Adrenal gland (tissue), 5 donors: ENCODE measurements around the gene TOM1L1.

Experiments
- POLR2A ChIP-seq, 2 donors: fragments of 450-650 bp; IDR thresholded peaks; one replicate each; pipeline ENCODE4 v1.6.1; 2017; ENCODE audit warnings: antibody characterized with exemption in 2 of 2, mild to moderate bottlenecking in 2 of 2, moderate library complexity in 1 of 2
- TF ChIP-seq, protein P1 (sequence below), 6 experiments: fragments of 450-650 bp in 4 of 6; fragments of 200-600 bp in 2 of 6; sonication (generic) in 1 of 6; IDR thresholded peaks; 1 replicate in 5 of 6; 2 replicates in 1 of 6; pipeline versions ENCODE4 v1.5.1 to v1.8.0; 2016 to 2021; ENCODE audit warnings: antibody characterized with exemption in 6 of 6, mild to moderate bottlenecking in 2 of 6, moderate library complexity in 1 of 6
- donor health status: DM: no; HTN: no; CAD: no.

DNA sequence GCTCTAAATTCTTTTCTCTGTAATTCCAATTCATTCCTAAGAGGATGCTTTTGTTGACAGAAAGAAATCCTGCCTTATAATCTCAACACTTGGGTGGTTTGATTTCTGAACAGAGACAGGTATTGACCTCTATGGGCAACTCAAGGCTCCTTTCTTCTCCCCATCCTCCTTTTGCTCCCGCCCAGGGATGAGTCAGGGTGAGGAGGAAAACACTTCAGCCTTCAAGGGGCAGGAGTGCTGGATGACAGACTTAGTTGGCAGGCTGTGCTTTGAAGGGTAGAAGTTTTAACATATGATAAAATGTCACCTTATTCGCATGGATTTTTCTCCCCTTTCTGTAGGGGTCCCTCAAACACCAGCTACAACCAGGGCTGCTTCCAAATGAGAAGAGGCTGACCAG is 16.7 kb upstream of the TOM1L1 start:
- TF ChIP-seq, protein P1, sequence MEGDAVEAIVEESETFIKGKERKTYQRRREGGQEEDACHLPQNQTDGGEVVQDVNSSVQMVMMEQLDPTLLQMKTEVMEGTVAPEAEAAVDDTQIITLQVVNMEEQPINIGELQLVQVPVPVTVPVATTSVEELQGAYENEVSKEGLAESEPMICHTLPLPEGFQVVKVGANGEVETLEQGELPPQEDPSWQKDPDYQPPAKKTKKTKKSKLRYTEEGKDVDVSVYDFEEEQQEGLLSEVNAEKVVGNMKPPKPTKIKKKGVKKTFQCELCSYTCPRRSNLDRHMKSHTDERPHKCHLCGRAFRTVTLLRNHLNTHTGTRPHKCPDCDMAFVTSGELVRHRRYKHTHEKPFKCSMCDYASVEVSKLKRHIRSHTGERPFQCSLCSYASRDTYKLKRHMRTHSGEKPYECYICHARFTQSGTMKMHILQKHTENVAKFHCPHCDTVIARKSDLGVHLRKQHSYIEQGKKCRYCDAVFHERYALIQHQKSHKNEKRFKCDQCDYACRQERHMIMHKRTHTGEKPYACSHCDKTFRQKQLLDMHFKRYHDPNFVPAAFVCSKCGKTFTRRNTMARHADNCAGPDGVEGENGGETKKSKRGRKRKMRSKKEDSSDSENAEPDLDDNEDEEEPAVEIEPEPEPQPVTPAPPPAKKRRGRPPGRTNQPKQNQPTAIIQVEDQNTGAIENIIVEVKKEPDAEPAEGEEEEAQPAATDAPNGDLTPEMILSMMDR (IDR thresholded peaks at IDR 0.05), result no peak
- no peak for TF ChIP-seq POLR2A (IDR thresholded peaks at IDR 0.05)
